Stomach (tissue), 4 donors: ENCODE measurements around the gene PDCD1.

Experiments used
- EP300 ChIP-seq: sonication (generic); formaldehyde crosslinking; IDR thresholded peaks from one replicate; pipeline ENCODE4 v1.6.1; 2017; ENCODE audit warnings: antibody characterized with exemption
- POLR2A ChIP-seq, 4 donors: fragments of 450-650 bp; IDR thresholded peaks; one replicate each; pipeline ENCODE4 v1.6.1; 2016; ENCODE audit warnings: antibody characterized with exemption in 4 of 4, control low read depth in 2 of 4, mild to moderate bottlenecking in 1 of 4, moderate library complexity in 1 of 4
- POLR2AphosphoS5 ChIP-seq, 3 donors: sonication (generic); formaldehyde crosslinking; IDR thresholded peaks; one replicate each; pipeline ENCODE4 v1.6.1; 2016; ENCODE audit warnings: antibody characterized with exemption in 3 of 3
- TF ChIP-seq, protein P1 (sequence below), 7 experiments: fragments of 450-650 bp in 4 of 7; fragments of 200-600 bp in 3 of 7; sonication (generic) in 3 of 7; IDR thresholded peaks; one replicate each; pipeline ENCODE4 v1.5.1; 2016 to 2019; ENCODE audit warnings: antibody characterized with exemption in 7 of 7, control low read depth in 2 of 7, mild to moderate bottlenecking in 1 of 7

DNA sequence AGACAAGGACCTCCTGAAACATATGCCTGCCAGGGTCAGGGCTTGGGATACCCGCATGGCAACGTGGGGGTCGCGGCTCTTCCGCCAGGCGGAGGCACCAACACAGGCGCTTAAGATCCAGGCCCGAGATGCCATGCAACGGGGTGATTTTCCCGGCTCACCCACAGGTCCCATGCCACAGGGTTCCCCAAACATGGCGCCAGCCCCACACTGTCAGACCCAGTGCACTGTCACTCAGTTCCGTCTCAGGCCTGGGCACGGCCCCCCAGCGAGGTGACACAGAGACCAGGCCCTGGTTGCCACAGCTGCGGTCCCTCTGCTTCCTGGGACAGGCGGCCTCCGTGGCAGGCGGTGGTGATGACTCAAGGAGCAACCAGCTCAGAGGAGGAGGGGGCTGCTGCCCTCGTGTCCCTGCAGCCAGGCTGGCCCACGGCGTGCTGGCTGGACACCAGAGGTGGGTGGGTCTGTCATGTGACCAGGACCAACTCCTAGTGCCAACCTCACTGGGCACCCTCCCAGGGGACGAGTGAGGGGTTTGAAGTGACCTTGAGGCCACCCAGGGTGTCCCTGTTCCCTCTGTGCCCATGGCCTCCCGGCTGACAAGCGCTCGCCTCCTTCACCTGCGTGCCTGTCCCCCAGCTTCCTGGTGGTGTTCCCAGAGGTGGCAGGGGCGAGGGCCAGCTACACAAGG is 4.9 kb downstream of the PDCD1 start:
- TF ChIP-seq, protein P1, sequence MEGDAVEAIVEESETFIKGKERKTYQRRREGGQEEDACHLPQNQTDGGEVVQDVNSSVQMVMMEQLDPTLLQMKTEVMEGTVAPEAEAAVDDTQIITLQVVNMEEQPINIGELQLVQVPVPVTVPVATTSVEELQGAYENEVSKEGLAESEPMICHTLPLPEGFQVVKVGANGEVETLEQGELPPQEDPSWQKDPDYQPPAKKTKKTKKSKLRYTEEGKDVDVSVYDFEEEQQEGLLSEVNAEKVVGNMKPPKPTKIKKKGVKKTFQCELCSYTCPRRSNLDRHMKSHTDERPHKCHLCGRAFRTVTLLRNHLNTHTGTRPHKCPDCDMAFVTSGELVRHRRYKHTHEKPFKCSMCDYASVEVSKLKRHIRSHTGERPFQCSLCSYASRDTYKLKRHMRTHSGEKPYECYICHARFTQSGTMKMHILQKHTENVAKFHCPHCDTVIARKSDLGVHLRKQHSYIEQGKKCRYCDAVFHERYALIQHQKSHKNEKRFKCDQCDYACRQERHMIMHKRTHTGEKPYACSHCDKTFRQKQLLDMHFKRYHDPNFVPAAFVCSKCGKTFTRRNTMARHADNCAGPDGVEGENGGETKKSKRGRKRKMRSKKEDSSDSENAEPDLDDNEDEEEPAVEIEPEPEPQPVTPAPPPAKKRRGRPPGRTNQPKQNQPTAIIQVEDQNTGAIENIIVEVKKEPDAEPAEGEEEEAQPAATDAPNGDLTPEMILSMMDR (IDR thresholded peaks at IDR 0.05): no peak
- no peak for TF ChIP-seq POLR2A (IDR thresholded peaks at IDR 0.05)
- TF ChIP-seq POLR2AphosphoS5 (IDR thresholded peaks at IDR 0.05): no peak
- no peak for TF ChIP-seq EP300
